Osteoblast (primary cell): ENCODE results near the gene FNDC11. TPM values are rescaled to one million over a fixed set of nuclear protein-coding genes. Genes with fewer than 3 reads are reported as not detected.
A peak's percentile ranks its signal among the peaks of the same experiment; 100 is the strongest.

Experiments
- DNase-seq: peaks from one replicate; pipeline ENCODE4 v3.0.0; 2011; ENCODE audit warnings: low spot score, mixed read lengths; ENCODE audit not compliant: insufficient read length; ENCODE audit errors: missing footprints
- H2AFZ ChIP-seq: 2 replicates; pipeline ENCODE4 v1.6.0; 2011; ENCODE audit warnings: mild to moderate bottlenecking, low read length
- H3K27ac ChIP-seq: 2 replicates; pipeline ENCODE4 v1.5.1; 2011; ENCODE audit warnings: mild to moderate bottlenecking, low read depth, low read length, moderate library complexity
- H3K27me3 ChIP-seq: 2 replicates; pipeline ENCODE4 v1.6.0; 2012; ENCODE audit warnings: mild to moderate bottlenecking, control low read depth, inconsistent platforms, low read length, moderate library complexity; ENCODE audit not compliant: insufficient read depth
- H3K36me3 ChIP-seq: 2 replicates; pipeline ENCODE4 v1.5.1; 2011; ENCODE audit warnings: mild to moderate bottlenecking, low read length, control low read depth, moderate library complexity; ENCODE audit not compliant: insufficient read depth
- H3K4me1 ChIP-seq: 2 replicates; pipeline ENCODE4 v1.5.1; 2011; ENCODE audit warnings: mild to moderate bottlenecking, low read length, control low read depth, moderate library complexity; ENCODE audit not compliant: insufficient read depth
- H3K4me2 ChIP-seq: 2 replicates; pipeline ENCODE4 v1.6.0; 2011; ENCODE audit warnings: mild to moderate bottlenecking, low read length; ENCODE audit not compliant: insufficient read depth
- H3K4me3 ChIP-seq: fragments of 200-600 bp; sonication (generic); 3 replicates; pipeline ENCODE4 v1.5.1; 2012; ENCODE audit warnings: mild to moderate bottlenecking, low read length, inconsistent platforms; ENCODE audit not compliant: insufficient read depth
- H3K79me2 ChIP-seq: 2 replicates; pipeline ENCODE4 v1.6.0; 2012; ENCODE audit warnings: mild to moderate bottlenecking, low read length, control low read depth, inconsistent platforms; ENCODE audit not compliant: insufficient read depth
- H3K9me3 ChIP-seq: 2 replicates; pipeline ENCODE4 v1.5.1; 2011; ENCODE audit warnings: low read depth, low read length, control low read depth
- H4K20me1 ChIP-seq: 2 replicates; pipeline ENCODE4 v1.6.0; 2012; ENCODE audit warnings: mild to moderate bottlenecking, low read length, control low read depth; ENCODE audit not compliant: insufficient read depth
- CTCF ChIP-seq: IDR thresholded peaks from 2 replicates; pipeline ENCODE4 v1.5.1; 2011; ENCODE audit warnings: mild to moderate bottlenecking, low read depth, low read length, moderate library complexity; ENCODE audit errors: extremely low read depth
- total RNA-seq: library from RNA; depleted of rRNA; stranded (reverse); fragments of >200 nt; gene quantifications from 2 replicates; pipeline ENCODE4 v1.2.3, GENCODE V29; 2012

Gene FNDC11
- total RNA-seq, 1 donor = not detected

DNA sequence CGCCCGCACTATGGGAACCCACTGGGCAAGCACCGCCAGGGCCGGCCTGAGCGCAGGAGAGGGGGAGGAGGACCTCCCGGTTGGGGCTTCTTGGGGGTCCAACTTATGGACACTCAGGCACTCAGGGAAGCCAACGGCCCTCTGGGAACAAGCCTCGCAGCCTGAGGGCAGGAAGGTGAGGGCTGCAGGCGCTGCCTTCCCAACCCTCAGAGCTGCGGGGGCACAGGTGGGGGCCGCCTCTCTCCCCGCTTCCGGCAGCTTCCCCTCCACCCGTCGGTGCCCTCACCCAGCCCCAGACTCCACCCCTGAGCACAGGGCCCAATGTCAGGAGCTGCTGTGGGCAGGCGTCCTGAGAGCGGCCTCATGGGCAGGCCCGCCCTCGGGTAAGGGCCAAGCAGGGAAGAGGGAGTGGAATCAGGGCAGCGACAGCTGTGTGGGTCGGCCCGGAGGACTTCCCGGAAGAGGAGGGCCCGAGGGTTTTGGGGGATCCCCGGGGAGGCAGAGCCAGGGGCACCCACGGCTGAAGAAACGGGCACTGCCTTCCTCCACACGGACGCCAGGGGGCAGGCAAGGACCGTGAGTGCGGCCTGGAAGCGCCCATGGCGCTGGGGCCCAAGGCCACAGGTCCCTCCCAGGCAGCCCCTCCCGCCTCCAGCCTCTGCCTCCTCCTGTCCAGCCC, 16.3 kb upstream of the FNDC11 start:
- Histone ChIP-seq H3K27ac (no peak overlapping the region), H2AFZ (peak overlapping the region; percentile 62), H3K36me3 (no peaks in the 10 kb centered on the region), H3K4me2 (peak overlapping the region; percentile 71), H3K79me2 (no peaks in the 10 kb centered on the region), H3K4me1 (peaks cover 8% of the 10 kb centered on the region), H3K9me3 (no peaks in the 10 kb centered on the region), H3K27me3 (peaks cover 10% of the 10 kb centered on the region), H4K20me1 (no peaks in the 10 kb centered on the region), H3K4me3 (peak overlapping the region; percentile 56)
- DNase-seq = peak; percentile 100
- TF ChIP-seq CTCF = peak; percentile 83

DNA sequence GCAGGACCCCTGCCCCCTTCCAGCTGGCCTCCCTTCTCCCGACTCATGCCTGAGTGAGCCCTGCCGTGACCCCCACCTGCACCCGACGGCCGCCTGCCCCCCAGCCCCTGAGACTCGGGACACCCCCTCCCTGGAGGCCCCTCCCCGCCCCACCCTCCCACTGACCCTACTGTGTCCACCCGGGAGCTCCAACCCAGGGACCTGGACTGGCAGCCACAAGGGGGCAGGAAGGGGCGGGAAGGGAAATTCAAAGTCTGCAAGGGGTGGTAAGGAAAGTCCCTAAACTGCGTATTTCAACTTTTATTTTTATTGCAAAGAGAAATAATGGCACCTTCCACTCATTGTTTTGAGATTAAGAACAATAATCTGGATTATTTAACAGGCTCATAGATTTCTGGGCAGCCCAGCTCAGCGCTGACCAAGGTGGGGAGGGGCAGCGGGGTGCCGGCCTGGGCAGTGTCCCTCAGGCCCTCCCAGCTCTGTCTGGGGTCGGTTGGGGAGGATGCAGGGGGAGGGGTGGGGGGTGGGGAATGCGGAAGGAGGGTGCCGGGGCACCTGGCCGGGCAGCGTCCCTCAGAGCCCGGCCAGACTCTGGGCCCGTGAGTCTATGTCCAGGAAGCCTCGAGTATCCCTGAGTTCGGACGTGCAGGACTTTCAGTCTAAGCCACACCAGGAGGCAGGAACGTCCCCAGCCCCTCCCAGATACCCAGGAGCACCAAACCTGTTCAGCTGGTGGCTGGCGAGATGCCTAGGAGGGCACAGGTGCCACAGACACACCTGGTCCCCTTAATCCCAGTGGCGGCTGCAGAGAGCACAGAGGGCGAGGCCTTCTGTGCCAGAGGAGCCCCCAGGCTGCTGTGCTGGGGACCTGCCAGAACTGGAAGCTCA, 15.5 kb upstream of the FNDC11 start:
- H4K20me1 ChIP-seq = no peaks in the 10 kb centered on the region
- peaks cover 10% of the 10 kb centered on the region for H3K27me3 ChIP-seq
- no peaks in the 10 kb centered on the region for H3K79me2 ChIP-seq
- no peak for TF ChIP-seq CTCF
- DNase-seq = no peak
- peak overlapping the region; percentile 56 for H3K4me3 ChIP-seq
- peak overlapping the region; percentile 71 for H3K4me2 ChIP-seq
- no peaks in the 10 kb centered on the region for H3K9me3 ChIP-seq
- H3K36me3 ChIP-seq = no peaks in the 10 kb centered on the region
- no peak overlapping the region for H3K27ac ChIP-seq
- peaks cover 8% of the 10 kb centered on the region for H3K4me1 ChIP-seq
- peak overlapping the region; percentile 62 for H2AFZ ChIP-seq

DNA sequence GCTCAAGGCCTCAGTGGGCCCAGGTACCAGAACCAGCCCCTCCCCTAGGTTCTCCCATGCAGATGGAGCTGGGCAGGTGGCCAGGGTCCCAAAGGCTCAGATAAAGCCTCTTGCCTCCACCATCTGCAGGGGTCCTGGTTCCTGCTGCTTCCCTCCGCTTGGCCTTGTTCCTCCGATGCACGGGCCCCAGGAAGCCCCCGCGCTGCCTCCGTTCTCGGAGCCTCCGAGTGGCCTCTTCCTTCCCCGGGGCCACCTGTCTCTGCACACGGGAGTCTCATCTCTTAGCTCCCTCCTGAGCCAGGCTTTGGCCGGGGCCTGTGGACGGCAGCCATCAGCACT, 14.9 kb upstream of the FNDC11 start:
- Histone ChIP-seq H4K20me1 (no peaks in the 10 kb centered on the region), H3K36me3 (no peaks in the 10 kb centered on the region), H3K27ac (no peak overlapping the region), H2AFZ (no peak overlapping the region), H3K9me3 (no peaks in the 10 kb centered on the region), H3K4me2 (no peak overlapping the region), H3K4me1 (peaks cover 8% of the 10 kb centered on the region), H3K79me2 (no peaks in the 10 kb centered on the region), H3K27me3 (peaks cover 10% of the 10 kb centered on the region), H3K4me3 (no peak overlapping the region)
- TF ChIP-seq CTCF = no peak
- DNase-seq = no peak
